HEK293 (cell line): Measurements from ENCODE around the gene HOXB9.
A peak's percentile ranks its signal among the peaks of the same experiment; 100 is the strongest.

Experiments used
- OSR2 ChIP-seq: fragments of 450-650 bp; formaldehyde crosslinking; IDR thresholded peaks from 2 replicates; pipeline ENCODE4 v1.5.1; 2016; ENCODE audit warnings: missing biosample characterization, missing genetic modification characterization
- OVOL3 ChIP-seq: fragments of 450-650 bp; formaldehyde crosslinking; IDR thresholded peaks from 2 replicates; pipeline ENCODE4 v1.5.1; 2016; ENCODE audit warnings: missing biosample characterization, missing genetic modification characterization
- RBAK ChIP-seq: fragments of 450-650 bp; formaldehyde crosslinking; IDR thresholded peaks from 2 replicates; pipeline ENCODE4 v1.5.1; 2016; ENCODE audit warnings: missing biosample characterization, missing genetic modification characterization
- SALL2 ChIP-seq: fragments of 450-650 bp; formaldehyde crosslinking; IDR thresholded peaks from 2 replicates; pipeline ENCODE4 v1.5.0; 2017; ENCODE audit warnings: missing biosample characterization, mild to moderate bottlenecking, missing genetic modification characterization, borderline replicate concordance
- SP7 ChIP-seq: fragments of 450-650 bp; formaldehyde crosslinking; IDR thresholded peaks from 2 replicates; pipeline ENCODE4 v1.5.1; 2016; ENCODE audit warnings: missing biosample characterization, missing genetic modification characterization
- YY2 ChIP-seq: fragments of 450-650 bp; formaldehyde crosslinking; IDR thresholded peaks from 2 replicates; pipeline ENCODE4 v1.5.1; 2016; ENCODE audit warnings: missing biosample characterization, missing genetic modification characterization
- ZBTB44 ChIP-seq: fragments of 450-650 bp; IDR thresholded peaks from 2 replicates; pipeline ENCODE4 v1.5.1; 2018; ENCODE audit warnings: missing biosample characterization, mild to moderate bottlenecking, missing genetic modification characterization
- ZNF10 ChIP-seq: fragments of 450-650 bp; formaldehyde crosslinking; IDR thresholded peaks from 2 replicates; pipeline ENCODE4 v1.5.1; 2017; ENCODE audit warnings: missing biosample characterization, missing genetic modification characterization
- ZNF121 ChIP-seq: fragments of 450-650 bp; formaldehyde crosslinking; IDR thresholded peaks from 2 replicates; pipeline ENCODE4 v1.5.1; 2016; ENCODE audit warnings: missing biosample characterization, missing genetic modification characterization
- ZNF155 ChIP-seq: fragments of 450-650 bp; formaldehyde crosslinking; IDR thresholded peaks from 2 replicates; pipeline ENCODE4 v1.5.1; 2016; ENCODE audit warnings: missing biosample characterization, missing genetic modification characterization
- ZNF211 ChIP-seq: fragments of 450-650 bp; formaldehyde crosslinking; IDR thresholded peaks from 2 replicates; pipeline ENCODE4 v1.5.1; 2016; ENCODE audit warnings: low read depth, missing biosample characterization, missing genetic modification characterization
- ZNF223 ChIP-seq: fragments of 450-650 bp; formaldehyde crosslinking; IDR thresholded peaks from 2 replicates; pipeline ENCODE4 v1.5.1; 2016; ENCODE audit warnings: missing biosample characterization, missing genetic modification characterization
- ZNF37A ChIP-seq: fragments of 450-650 bp; IDR thresholded peaks from 2 replicates; pipeline ENCODE4 v1.5.1; 2018; ENCODE audit warnings: missing biosample characterization, missing genetic modification characterization
- ZNF426 ChIP-seq: fragments of 450-650 bp; formaldehyde crosslinking; IDR thresholded peaks from 2 replicates; pipeline ENCODE4 v1.5.1; 2017; ENCODE audit warnings: missing biosample characterization, missing genetic modification characterization, mild to moderate bottlenecking, inconsistent platforms, moderate library complexity
- ZNF529 ChIP-seq: fragments of 450-650 bp; formaldehyde crosslinking; IDR thresholded peaks from 2 replicates; pipeline ENCODE4 v1.5.1; 2017; ENCODE audit warnings: missing genetic modification characterization, missing biosample characterization; ENCODE audit not compliant: insufficient replicate concordance
- ZNF558 ChIP-seq: fragments of 450-650 bp; formaldehyde crosslinking; IDR thresholded peaks from 2 replicates; pipeline ENCODE4 v1.5.1; 2016; ENCODE audit warnings: missing biosample characterization, missing genetic modification characterization
- ZNF560 ChIP-seq: fragments of 450-650 bp; formaldehyde crosslinking; IDR thresholded peaks from 2 replicates; pipeline ENCODE4 v1.5.1; 2017; ENCODE audit warnings: missing biosample characterization, missing genetic modification characterization, borderline replicate concordance
- ZNF571 ChIP-seq: fragments of 450-650 bp; formaldehyde crosslinking; IDR thresholded peaks from 2 replicates; pipeline ENCODE4 v1.5.0; 2017; ENCODE audit warnings: missing biosample characterization, missing genetic modification characterization
- ZNF600 ChIP-seq: fragments of 450-650 bp; formaldehyde crosslinking; IDR thresholded peaks from 2 replicates; pipeline ENCODE4 v1.5.1; 2016; ENCODE audit warnings: missing biosample characterization, missing genetic modification characterization
- ZNF610 ChIP-seq: fragments of 450-650 bp; formaldehyde crosslinking; IDR thresholded peaks from 2 replicates; pipeline ENCODE4 v1.5.1; 2016; ENCODE audit warnings: missing biosample characterization, missing genetic modification characterization, borderline replicate concordance
- ZNF639 ChIP-seq: fragments of 450-650 bp; formaldehyde crosslinking; IDR thresholded peaks from 2 replicates; pipeline ENCODE4 v1.5.1; 2016; ENCODE audit warnings: missing biosample characterization, missing genetic modification characterization
- ZNF837 ChIP-seq: fragments of 450-650 bp; formaldehyde crosslinking; IDR thresholded peaks from 2 replicates; pipeline ENCODE4 v1.5.1; 2016; ENCODE audit warnings: missing biosample characterization, missing genetic modification characterization
- ZSCAN30 ChIP-seq: fragments of 450-650 bp; IDR thresholded peaks from 2 replicates; pipeline ENCODE4 v1.5.1; 2018; ENCODE audit warnings: missing biosample characterization, mild to moderate bottlenecking, missing genetic modification characterization, moderate library complexity
- TF ChIP-seq, protein P1 (sequence below): fragments of 450-650 bp; formaldehyde crosslinking; IDR thresholded peaks from 2 replicates; pipeline ENCODE4 v1.5.1; 2016; ENCODE audit warnings: missing biosample characterization, missing genetic modification characterization
- TF ChIP-seq, protein P2 (sequence below): fragments of 450-650 bp; formaldehyde crosslinking; IDR thresholded peaks from 2 replicates; pipeline ENCODE4 v1.5.1; 2017; ENCODE audit warnings: missing biosample characterization, mild to moderate bottlenecking, missing genetic modification characterization, moderate library complexity
- TF ChIP-seq, protein P3 (sequence below): fragments of 450-650 bp; formaldehyde crosslinking; IDR thresholded peaks from 2 replicates; pipeline ENCODE4 v1.5.1; 2016; ENCODE audit warnings: missing biosample characterization, missing genetic modification characterization
- TF ChIP-seq, protein P4 (sequence below): fragments of 450-650 bp; formaldehyde crosslinking; IDR thresholded peaks from 2 replicates; pipeline ENCODE4 v1.5.1; 2016; ENCODE audit warnings: missing biosample characterization, missing genetic modification characterization
- TF ChIP-seq, protein P5 (sequence below): fragments of 450-650 bp; formaldehyde crosslinking; IDR thresholded peaks from 2 replicates; pipeline ENCODE4 v1.5.1; 2016; ENCODE audit warnings: missing biosample characterization, missing genetic modification characterization

HOXB9 gene

GRCh38 chr17:48610282-48611211 is 15.6 kb downstream of the HOXB9 start, which contains the start of gene HOXB7 (continued):
- TF ChIP-seq ZNF426 (tag by site-specific recombination) = no peak
- TF ChIP-seq ZNF560 (tag by site-specific recombination) = no peak
- no peak for TF ChIP-seq ZNF37A (tag by site-specific recombination)
- TF ChIP-seq, protein P1, sequence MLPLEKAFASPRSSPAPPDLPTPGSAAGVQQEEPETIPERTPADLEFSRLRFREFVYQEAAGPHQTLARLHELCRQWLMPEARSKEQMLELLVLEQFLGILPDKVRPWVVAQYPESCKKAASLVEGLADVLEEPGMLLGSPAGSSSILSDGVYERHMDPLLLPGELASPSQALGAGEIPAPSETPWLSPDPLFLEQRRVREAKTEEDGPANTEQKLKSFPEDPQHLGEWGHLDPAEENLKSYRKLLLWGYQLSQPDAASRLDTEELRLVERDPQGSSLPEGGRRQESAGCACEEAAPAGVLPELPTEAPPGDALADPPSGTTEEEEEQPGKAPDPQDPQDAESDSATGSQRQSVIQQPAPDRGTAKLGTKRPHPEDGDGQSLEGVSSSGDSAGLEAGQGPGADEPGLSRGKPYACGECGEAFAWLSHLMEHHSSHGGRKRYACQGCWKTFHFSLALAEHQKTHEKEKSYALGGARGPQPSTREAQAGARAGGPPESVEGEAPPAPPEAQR (tag by site-specific recombination) = no peak
- TF ChIP-seq ZNF121 (tag by site-specific recombination) = no peak
- no peak for TF ChIP-seq ZBTB44 (tag by site-specific recombination)
- TF ChIP-seq OVOL3 (tag by site-specific recombination) = no peak
- 0 out of 2 replicates have a peak, but pooled peaks have one; percentile 20 for TF ChIP-seq SP7 (tag by site-specific recombination)
- TF ChIP-seq ZNF211 = no peak
- peak; percentile 57; the same call in 1 of the 2 replicates for TF ChIP-seq ZSCAN30
- TF ChIP-seq, protein P2, sequence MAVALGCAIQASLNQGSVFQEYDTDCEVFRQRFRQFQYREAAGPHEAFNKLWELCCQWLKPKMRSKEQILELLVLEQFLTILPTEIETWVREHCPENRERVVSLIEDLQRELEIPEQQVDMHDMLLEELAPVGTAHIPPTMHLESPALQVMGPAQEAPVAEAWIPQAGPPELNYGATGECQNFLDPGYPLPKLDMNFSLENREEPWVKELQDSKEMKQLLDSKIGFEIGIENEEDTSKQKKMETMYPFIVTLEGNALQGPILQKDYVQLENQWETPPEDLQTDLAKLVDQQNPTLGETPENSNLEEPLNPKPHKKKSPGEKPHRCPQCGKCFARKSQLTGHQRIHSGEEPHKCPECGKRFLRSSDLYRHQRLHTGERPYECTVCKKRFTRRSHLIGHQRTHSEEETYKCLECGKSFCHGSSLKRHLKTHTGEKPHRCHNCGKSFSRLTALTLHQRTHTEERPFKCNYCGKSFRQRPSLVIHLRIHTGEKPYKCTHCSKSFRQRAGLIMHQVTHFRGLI (tag by site-specific recombination) = peak; percentile 82
- no peak for TF ChIP-seq ZNF639
- no peak for TF ChIP-seq ZNF558 (tag by site-specific recombination)
- peak; percentile 28; the same call in 1 of the 2 replicates for TF ChIP-seq ZNF10 (tag by site-specific recombination)
- no peak for TF ChIP-seq RBAK (tag by site-specific recombination)
- peak; percentile 89 for TF ChIP-seq ZNF600 (tag by site-specific recombination)
- TF ChIP-seq ZNF610 (tag by site-specific recombination) = no peak
- TF ChIP-seq ZNF223 (tag by site-specific recombination) = no peak
- TF ChIP-seq, protein P3, sequence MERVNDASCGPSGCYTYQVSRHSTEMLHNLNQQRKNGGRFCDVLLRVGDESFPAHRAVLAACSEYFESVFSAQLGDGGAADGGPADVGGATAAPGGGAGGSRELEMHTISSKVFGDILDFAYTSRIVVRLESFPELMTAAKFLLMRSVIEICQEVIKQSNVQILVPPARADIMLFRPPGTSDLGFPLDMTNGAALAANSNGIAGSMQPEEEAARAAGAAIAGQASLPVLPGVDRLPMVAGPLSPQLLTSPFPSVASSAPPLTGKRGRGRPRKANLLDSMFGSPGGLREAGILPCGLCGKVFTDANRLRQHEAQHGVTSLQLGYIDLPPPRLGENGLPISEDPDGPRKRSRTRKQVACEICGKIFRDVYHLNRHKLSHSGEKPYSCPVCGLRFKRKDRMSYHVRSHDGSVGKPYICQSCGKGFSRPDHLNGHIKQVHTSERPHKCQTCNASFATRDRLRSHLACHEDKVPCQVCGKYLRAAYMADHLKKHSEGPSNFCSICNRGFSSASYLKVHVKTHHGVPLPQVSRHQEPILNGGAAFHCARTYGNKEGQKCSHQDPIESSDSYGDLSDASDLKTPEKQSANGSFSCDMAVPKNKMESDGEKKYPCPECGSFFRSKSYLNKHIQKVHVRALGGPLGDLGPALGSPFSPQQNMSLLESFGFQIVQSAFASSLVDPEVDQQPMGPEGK (tag by site-specific recombination) = peak; percentile 69
- no peak for TF ChIP-seq ZNF837
- no peak for TF ChIP-seq ZNF155
- TF ChIP-seq YY2 (tag by site-specific recombination) = no peak
- TF ChIP-seq ZNF529 (tag by site-specific recombination) = no peak
- no peak for TF ChIP-seq SALL2 (tag by site-specific recombination)
- TF ChIP-seq, protein P4, sequence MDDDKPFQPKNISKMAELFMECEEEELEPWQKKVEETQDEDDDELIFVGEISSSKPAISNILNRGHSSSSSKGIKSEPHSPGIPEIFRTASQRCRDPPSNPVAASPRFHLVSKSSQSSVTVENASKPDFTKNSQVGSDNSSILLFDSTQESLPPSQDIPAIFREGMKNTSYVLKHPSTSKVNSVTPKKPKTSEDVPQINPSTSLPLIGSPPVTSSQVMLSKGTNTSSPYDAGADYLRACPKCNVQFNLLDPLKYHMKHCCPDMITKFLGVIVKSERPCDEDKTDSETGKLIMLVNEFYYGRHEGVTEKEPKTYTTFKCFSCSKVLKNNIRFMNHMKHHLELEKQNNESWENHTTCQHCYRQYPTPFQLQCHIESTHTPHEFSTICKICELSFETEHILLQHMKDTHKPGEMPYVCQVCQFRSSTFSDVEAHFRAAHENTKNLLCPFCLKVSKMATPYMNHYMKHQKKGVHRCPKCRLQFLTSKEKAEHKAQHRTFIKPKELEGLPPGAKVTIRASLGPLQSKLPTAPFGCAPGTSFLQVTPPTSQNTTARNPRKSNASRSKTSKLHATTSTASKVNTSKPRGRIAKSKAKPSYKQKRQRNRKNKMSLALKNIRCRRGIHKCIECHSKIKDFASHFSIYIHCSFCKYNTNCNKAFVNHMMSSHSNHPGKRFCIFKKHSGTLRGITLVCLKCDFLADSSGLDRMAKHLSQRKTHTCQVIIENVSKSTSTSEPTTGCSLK (tag by site-specific recombination) = no peak
- no peak for TF ChIP-seq ZNF571
- TF ChIP-seq, protein P5, sequence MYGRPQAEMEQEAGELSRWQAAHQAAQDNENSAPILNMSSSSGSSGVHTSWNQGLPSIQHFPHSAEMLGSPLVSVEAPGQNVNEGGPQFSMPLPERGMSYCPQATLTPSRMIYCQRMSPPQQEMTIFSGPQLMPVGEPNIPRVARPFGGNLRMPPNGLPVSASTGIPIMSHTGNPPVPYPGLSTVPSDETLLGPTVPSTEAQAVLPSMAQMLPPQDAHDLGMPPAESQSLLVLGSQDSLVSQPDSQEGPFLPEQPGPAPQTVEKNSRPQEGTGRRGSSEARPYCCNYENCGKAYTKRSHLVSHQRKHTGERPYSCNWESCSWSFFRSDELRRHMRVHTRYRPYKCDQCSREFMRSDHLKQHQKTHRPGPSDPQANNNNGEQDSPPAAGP (tag by site-specific recombination) = no peak; the same call in 1 of the 2 replicates
- TF ChIP-seq OSR2 (tag by site-specific recombination) = 0 out of 2 replicates have a peak, but pooled peaks have one; percentile 12
